ENCODE measurements around the gene SAPCD2. TPM values are rescaled to one million over a fixed set of nuclear protein-coding genes. Genes with fewer than 3 reads are reported as not detected.

SAPCD2 gene
- total and polyA plus RNA-seq, 2 experiments from 2014 or later, result 13.4 to 60.3 TPM

DNA sequence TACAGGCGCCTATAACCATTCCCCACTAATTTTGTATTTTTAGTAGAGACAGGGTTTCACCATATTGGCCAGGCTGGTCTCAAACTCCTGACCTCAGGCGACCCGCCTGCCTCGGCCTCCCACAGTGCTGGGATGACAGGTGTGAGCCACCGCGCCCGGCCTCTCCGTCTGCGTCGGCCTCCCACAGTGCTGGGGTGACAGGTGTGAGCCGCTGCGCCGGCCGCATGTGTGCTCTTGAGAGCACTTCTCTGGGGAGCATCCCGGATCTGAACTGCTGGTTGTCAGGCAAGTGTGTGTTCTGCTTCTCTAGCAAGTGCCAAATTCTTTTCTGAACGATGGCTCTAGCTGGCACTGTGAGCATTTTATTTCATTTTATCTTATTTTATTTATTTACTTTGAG lies 12.8 kb downstream of the SAPCD2 start:
- Histone ChIP-seq H3K4me3 (no peak overlapping the region), H3K27me3 (ENCODE audit: insufficient read depth) (peaks cover 31% of the 10 kb centered on the region), H3K9me2 (ENCODE audit: insufficient read depth) (no peaks in the 10 kb centered on the region), H3K36me3 (ENCODE audit: insufficient read depth) (no peaks in the 10 kb centered on the region), H2AFZ (no peak overlapping the region), H3K4me1 (ENCODE audit: insufficient read depth) (no peaks in the 10 kb centered on the region), H3F3A (replicated peaks; ENCODE audit: low read depth) (0 out of 2 replicates have a peak, but pooled peaks cover under 1% of the 10 kb centered on the region), H3K79me2 (replicated peaks; ENCODE audit: insufficient read depth) (no peaks in the 10 kb centered on the region), H3K27ac (ENCODE audit: low read depth) (no peak overlapping the region), H4K20me1 (replicated peaks; ENCODE audit: insufficient read depth) (no peaks in the 10 kb centered on the region), H3K4me2 (no peak overlapping the region)
- Mint-ChIP-seq H3K9me3 (no peaks in the 10 kb centered on the region), H3K27ac (no peak overlapping the region), H3K4me3 (no peak overlapping the region), H3K27me3 (ENCODE audit: insufficient read depth, low read depth, poor library complexity) (peaks cover 30% of the 10 kb centered on the region), H3K4me1 (peaks cover 2% of the 10 kb centered on the region; the same call in 1 of the 3 replicates), H3K36me3 (ENCODE audit: low read depth) (no peaks in the 10 kb centered on the region)
- ATAC-seq (no peak), DNase-seq (ENCODE audit: low spot score) (no peak)
- no peak for TF ChIP-seq JUNB (IDR thresholded peaks at IDR 0.05; ENCODE audit: unreplicated experiment)
- no peak for TF ChIP-seq EZH2phosphoT487 (IDR thresholded peaks at IDR 0.05; ENCODE audit: unreplicated experiment)
- no peak for TF ChIP-seq ZNF331 (CRISPR knock-in tag; IDR thresholded peaks at IDR 0.05; ENCODE audit: low read depth)

GRCh38 chr9:137056739-137057415 lies 13.5 kb downstream of the SAPCD2 start:
- no peaks in the 10 kb centered on the region for H3K79me2 ChIP-seq (replicated peaks; ENCODE audit: insufficient read depth)
- H3K4me2 ChIP-seq, result no peak overlapping the region
- Mint-ChIP-seq H3K27ac (no peak overlapping the region), H3K9me3 (no peaks in the 10 kb centered on the region), H3K36me3 (ENCODE audit: low read depth) (no peaks in the 10 kb centered on the region), H3K4me1 (peaks cover 2% of the 10 kb centered on the region; the same call in 1 of the 3 replicates), H3K4me3 (no peak overlapping the region), H3K27me3 (ENCODE audit: insufficient read depth, low read depth, poor library complexity) (peaks cover 36% of the 10 kb centered on the region)
- H3K27me3 ChIP-seq (ENCODE audit: insufficient read depth), result peaks cover 34% of the 10 kb centered on the region
- ATAC-seq, result no peak
- H2AFZ ChIP-seq, result no peak overlapping the region
- TF ChIP-seq ZNF114 (CRISPR knock-in tag; IDR thresholded peaks at IDR 0.05) (no peak), POLR2AphosphoS5 (IDR thresholded peaks at IDR 0.05; ENCODE audit: low read depth) (no peak), STAT1 (IDR thresholded peaks at IDR 0.05; ENCODE audit: unreplicated experiment) (no peak), JUNB (IDR thresholded peaks at IDR 0.05; ENCODE audit: unreplicated experiment) (no peak), ZNF462 (CRISPR knock-in tag; IDR thresholded peaks at IDR 0.05) (no peak), CREB1 (CRISPR knock-in tag; IDR thresholded peaks at IDR 0.05; ENCODE audit: low read depth) (no peak), NANOG (IDR thresholded peaks at IDR 0.05; ENCODE audit: borderline replicate concordance) (no peak)
- no peaks in the 10 kb centered on the region for H3K9me2 ChIP-seq (ENCODE audit: insufficient read depth)
- H3K4me3 ChIP-seq, result no peak overlapping the region
- H3K36me3 ChIP-seq (ENCODE audit: insufficient read depth), result no peaks in the 10 kb centered on the region
- 0 out of 2 replicates have a peak, but pooled peaks cover 2% of the 10 kb centered on the region for H3F3A ChIP-seq (replicated peaks; ENCODE audit: low read depth)
- no peaks in the 10 kb centered on the region for H3K4me1 ChIP-seq (ENCODE audit: insufficient read depth)
- H3K27ac ChIP-seq (ENCODE audit: low read depth), result no peak overlapping the region
- H4K20me1 ChIP-seq (replicated peaks; ENCODE audit: insufficient read depth), result no peaks in the 10 kb centered on the region
- DNase-seq (ENCODE audit: low spot score), result no peak
